VCaP (cell line): Measurements from ENCODE around the gene ITPR1.

Experiments used
- H3K27ac ChIP-seq: fragments of 450-650 bp; 2 replicates; pipeline ENCODE4 v1.5.1; 2017
- TF ChIP-seq, protein P1 (sequence below): fragments of 450-650 bp; conservative IDR thresholded peaks from 2 replicates; pipeline ENCODE4 v1.5.1; 2017; ENCODE audit warnings: mild to moderate bottlenecking, moderate library complexity

The ITPR1 gene

DNA sequence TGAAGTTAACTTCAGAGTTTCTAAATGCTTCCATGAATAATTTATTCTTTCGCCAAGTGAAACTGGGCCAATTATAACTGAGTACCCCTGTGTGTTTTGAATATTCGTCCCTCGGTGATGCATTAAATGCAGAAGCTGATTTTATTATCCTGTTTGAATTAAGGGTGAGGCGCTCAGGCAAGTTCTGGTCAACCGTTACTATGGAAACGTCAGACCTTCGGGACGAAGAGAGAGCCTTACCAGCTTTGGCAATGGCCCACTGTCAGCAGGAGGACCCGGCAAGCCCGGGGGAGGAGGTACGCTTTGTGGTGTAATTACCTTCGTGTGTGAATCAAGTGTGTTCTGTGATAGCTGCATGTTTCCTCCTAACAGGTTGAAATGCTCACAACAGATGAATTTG, 239.8 kb downstream of the ITPR1 start:
- TF ChIP-seq, protein P1, sequence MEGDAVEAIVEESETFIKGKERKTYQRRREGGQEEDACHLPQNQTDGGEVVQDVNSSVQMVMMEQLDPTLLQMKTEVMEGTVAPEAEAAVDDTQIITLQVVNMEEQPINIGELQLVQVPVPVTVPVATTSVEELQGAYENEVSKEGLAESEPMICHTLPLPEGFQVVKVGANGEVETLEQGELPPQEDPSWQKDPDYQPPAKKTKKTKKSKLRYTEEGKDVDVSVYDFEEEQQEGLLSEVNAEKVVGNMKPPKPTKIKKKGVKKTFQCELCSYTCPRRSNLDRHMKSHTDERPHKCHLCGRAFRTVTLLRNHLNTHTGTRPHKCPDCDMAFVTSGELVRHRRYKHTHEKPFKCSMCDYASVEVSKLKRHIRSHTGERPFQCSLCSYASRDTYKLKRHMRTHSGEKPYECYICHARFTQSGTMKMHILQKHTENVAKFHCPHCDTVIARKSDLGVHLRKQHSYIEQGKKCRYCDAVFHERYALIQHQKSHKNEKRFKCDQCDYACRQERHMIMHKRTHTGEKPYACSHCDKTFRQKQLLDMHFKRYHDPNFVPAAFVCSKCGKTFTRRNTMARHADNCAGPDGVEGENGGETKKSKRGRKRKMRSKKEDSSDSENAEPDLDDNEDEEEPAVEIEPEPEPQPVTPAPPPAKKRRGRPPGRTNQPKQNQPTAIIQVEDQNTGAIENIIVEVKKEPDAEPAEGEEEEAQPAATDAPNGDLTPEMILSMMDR: no peak
- peak overlapping the region; percentile 68 for H3K27ac ChIP-seq

GRCh38 chr3:4734454-4734853, 241.3 kb downstream of the ITPR1 start:
- H3K27ac ChIP-seq: peak overlapping the region; percentile 68
- TF ChIP-seq, protein P1: no peak

DNA sequence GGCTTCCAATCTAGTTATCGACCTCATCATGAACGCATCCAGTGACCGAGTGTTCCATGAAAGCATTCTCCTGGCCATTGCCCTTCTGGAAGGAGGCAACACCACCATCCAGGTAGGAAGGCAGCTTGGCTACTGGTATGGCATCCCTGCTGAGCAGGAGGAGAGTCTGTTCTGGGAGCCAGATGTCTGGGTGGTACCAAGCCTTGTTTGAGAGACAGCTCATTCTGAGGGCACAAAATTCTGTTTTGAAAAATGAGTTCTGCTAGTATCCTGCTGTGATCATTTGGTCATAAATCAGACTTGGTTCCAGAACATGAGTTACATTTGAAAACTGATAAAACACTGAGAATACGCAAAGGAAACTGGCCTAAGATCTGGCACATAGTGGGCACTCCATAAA, 242.1 kb downstream of the ITPR1 start:
- H3K27ac ChIP-seq: peak overlapping the region; percentile 68
- TF ChIP-seq, protein P1: no peak

DNA sequence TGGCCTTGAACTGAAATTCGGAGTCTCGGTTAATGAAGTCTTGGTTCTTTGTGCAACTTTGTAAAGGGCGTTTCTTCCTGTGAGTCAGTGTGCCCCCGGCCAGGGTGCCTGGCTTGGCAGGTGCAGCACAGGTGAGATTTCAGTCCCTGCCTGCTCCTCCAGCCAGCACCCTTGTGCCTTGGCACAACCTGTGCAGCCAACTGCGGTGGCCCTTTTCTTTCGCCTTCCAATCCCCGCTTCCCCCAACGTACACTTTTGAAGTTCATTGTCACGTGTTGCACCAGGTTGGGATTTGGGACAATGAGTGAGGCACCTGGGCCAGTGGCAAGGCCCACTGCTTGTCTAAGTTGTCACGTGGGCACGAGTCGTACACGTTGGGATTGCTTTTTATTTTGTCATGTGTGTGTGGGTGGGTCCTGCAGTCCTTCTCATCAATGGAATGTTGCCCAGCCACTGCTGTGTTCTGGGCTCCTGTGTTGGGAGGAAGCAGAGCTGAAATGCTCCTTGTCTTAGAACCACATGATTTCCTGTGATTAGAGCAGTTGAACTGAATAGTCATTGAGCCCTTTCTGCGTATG, 243.2 kb downstream of the ITPR1 start:
- H3K27ac ChIP-seq: no peak overlapping the region
- TF ChIP-seq, protein P1: no peak

DNA sequence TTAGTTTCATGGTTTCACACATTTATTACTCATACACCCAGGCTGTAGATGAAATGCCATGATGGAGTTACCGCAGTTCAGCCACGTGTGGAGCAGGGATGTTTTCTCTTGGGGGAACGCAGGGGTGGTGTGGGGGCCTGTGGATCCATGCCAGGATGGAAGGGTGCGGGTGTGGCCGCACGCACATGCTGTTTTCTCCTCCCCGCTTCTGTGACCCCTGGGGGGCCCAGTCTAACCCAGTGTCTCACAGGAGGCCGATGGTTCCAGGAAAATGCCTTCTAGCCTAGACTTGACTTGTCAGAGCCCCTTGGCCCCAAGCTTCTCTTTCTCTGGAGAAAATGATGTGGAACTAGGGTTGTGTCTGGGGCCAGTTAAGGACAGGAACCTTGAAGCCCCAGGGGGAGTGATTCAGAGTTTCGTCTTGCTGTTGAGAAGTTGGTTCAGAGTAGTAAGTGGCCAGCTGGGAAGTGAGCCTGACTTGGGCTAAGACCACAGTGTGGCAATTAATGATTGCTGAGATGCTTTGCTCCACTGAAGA, 245.7 kb downstream of the ITPR1 start:
- H3K27ac ChIP-seq: no peak overlapping the region
- TF ChIP-seq, protein P1: no peak

DNA sequence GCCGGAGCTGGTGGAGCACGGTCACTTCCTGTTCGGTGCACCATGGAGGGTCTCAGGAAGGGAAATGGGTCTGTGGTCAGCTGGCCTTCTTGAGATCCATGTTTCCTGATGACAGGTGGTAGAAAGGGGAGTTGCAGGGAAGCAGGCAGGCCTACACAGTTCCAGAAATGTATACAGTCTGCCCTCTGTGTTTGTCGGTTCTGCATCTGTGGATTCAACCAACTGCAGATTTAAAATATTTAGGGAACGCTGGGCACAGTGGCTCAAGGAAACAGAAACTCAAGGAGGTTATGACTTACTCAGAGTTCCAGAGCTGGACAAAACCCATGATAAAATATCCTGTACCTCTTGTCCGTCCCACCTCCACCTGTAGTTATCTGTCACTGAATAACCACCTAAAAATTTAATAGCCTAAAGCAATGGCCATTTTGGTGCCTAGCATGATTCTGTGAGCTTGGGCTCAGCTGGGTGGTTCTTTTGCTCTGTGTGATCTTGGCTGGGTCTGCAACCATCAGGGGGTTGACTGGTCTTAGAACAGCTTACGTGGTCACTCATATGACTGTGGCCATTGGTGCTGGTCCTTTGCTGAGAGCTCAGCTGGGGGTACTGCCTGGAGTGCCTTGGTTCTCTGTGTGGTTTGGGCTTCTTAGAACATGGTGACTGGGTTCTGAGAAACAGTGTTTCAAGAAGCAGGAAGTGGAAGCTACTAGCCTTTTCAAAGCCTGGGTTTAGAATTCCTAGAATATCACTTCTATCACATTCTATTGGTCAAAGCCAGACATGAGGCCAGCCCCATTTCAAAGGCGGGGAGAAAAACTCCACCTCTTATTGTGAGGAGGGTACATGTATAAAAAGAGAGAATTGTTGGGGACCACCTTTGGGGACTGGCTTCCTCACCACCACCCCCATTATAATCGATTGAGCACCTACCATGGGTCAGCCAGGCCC, 246.4 kb downstream of the ITPR1 start:
- TF ChIP-seq, protein P1: no peak

DNA sequence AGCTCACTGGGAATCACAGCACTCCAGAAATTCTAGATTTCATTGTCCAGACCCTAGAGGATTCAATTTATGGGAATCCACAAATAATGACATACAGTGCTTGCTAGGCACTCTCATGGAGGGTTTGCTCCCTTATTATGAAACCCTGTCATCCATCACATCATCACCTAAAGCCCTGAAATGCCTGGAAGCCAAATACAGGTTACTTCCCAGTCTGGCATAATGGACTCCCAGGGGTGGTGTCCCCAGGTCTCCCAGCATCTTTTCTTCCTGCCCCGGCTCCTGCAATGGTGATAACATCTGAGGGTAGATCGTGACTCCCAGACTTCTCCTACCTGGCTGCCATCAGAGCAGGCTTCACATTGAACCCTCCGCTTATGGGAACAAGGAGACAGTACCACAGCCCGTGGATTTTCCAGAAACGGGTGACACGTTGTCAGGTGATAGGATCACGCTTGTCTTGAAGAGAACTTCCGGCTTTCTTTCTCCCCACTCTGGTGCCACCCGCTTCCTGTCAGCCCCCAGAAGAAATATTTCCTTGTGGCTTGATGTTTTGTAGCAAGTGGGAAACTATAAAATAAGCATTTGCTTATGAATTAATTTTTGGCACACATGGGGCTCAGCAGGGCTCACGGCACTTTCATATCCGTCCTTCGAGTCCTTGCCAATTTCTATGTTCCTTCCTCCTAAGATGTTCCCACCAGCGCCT, 247.4 kb downstream of the ITPR1 start:
- TF ChIP-seq, protein P1: no peak
- H3K27ac ChIP-seq: no peak overlapping the region

More for the DNA sequence above, 246.4 kb downstream of the ITPR1 start:
- H3K27ac ChIP-seq: no peak overlapping the region
